Ovary (tissue), 9 donors: Measurements from ENCODE around the gene ZNF423. TPM values are rescaled to one million over a fixed set of nuclear protein-coding genes. Genes with fewer than 3 reads are reported as not detected.

Experiments used
- DNase-seq, 5 donors: peaks; one replicate each; pipeline ENCODE4 v3.0.0-alpha.2; 2019 to 2020
- H3K27ac ChIP-seq, 2 donors: fragments of 200-600 bp; one replicate each; pipeline versions ENCODE4 v1.5.1 to v1.8.0; 2019 to 2022
- H3K27me3 ChIP-seq: fragments of 200-600 bp; one replicate; pipeline ENCODE4 v1.8.0; 2022
- H3K36me3 ChIP-seq: fragments of 200-600 bp; sonication (generic); one replicate; pipeline ENCODE4 v1.5.1; 2019
- H3K4me1 ChIP-seq: one replicate; pipeline ENCODE4 v1.8.1; 2013; ENCODE audit warnings: mild to moderate bottlenecking, moderate library complexity; ENCODE audit not compliant: insufficient read depth
- H3K4me3 ChIP-seq: fragments of 200-600 bp; sonication (generic); one replicate; pipeline ENCODE4 v1.5.1; 2017
- H3K9me3 ChIP-seq, 2 donors: fragments of 200-600 bp in 1 of 2; sonication (generic) in 1 of 2; one replicate each; pipeline versions ENCODE4 v1.5.1 to v1.8.1; 2013 to 2019; ENCODE audit warnings: mild to moderate bottlenecking in 1 of 2, moderate library complexity in 1 of 2
- EP300 ChIP-seq: sonication (generic); formaldehyde crosslinking; IDR thresholded peaks from one replicate; pipeline ENCODE4 v1.6.1; 2017; ENCODE audit warnings: antibody characterized with exemption
- POLR2A ChIP-seq: fragments of 450-650 bp; IDR thresholded peaks from one replicate; pipeline ENCODE4 v1.6.1; 2017; ENCODE audit warnings: antibody characterized with exemption, mild to moderate bottlenecking, moderate library complexity
- WGBS, 3 donors: extraction: QIAGEN DNeasy Blood & Tissue Kit in 1 of 3; methylation state at CpG; one replicate each; pipeline versions ENCODE4 v1.1.5 to v1.1.7; 2013 to 2017; 5-methylcytosine and 5-hydroxymethylcytosine counted together
- intact Hi-C, 4 donors: fragments of 100-400 bp; cut with DNase I; formaldehyde crosslinking; loops; one replicate each; pipeline versions ENCODE4 v1.11.0 to v1.15.1; 2022 to 2023
- polyA plus RNA-seq, 2 donors: library from polyadenylated mRNA; stranded (reverse); fragments of 200-250 nt in 1 of 2; fragments of 350-450 nt in 1 of 2; fragmentation: Illumina TruSeq in 1 of 2; extraction: RNeasy Lipid Tissue Mini Kit (QIAGEN cat#74804) in 1 of 2; gene quantifications; one replicate each; pipeline ENCODE4 v1.2.3, GENCODE V29; 2013 to 2014
- total RNA-seq, 7 donors: library from RNA; depleted of rRNA in 2 of 7; stranded (reverse); fragments of >200 nt in 2 of 7; fragmentation: NEBNext Ultra II Directional in 3 of 7; extraction: Animal tissue kit (Norgen Biotek cat#: 25700) in 3 of 7; gene quantifications; one replicate each; pipeline versions ENCODE4 v1.1.0 to v1.2.4, GENCODE V29; 2016 to 2023
- TF ChIP-seq, protein P1 (sequence below), 3 donors: fragments of 450-650 bp in 2 of 3; fragments of 200-600 bp in 1 of 3; IDR thresholded peaks; one replicate each; pipeline versions ENCODE4 v1.5.1 to v1.8.0; 2016 to 2022; ENCODE audit warnings: antibody characterized with exemption in 3 of 3, mild to moderate bottlenecking in 1 of 3
- donor health status: DM: no; HTN: no; CAD: no; lungs with moderate emphysema.
- donor health status: DM: no; HTN: no; CAD: no.
- donor health status: Bipolar disorder and iron deficiency.
- donor health status: DM: yes; HTN: yes; CAD: no.
- donor health status: DM: no; HTN: no; CAD: no.
- donor health status: DM: yes; HTN: yes; CAD: no.

The ZNF423 gene
- total and polyA plus RNA-seq, 9 donors: 3.3 to 40.3 (median 12.4) TPM

GRCh38 chr16:49821614-49822282, 34.2 kb downstream of the ZNF423 start:
- H3K27me3 ChIP-seq: no peaks in the 10 kb centered on the region
- no peaks in the 10 kb centered on the region for H3K9me3 ChIP-seq
- peaks cover 1% of the 10 kb centered on the region for H3K4me1 ChIP-seq
- DNase-seq: no peak
- TF ChIP-seq EP300: no peak
- TF ChIP-seq POLR2A: no peak
- TF ChIP-seq, protein P1, sequence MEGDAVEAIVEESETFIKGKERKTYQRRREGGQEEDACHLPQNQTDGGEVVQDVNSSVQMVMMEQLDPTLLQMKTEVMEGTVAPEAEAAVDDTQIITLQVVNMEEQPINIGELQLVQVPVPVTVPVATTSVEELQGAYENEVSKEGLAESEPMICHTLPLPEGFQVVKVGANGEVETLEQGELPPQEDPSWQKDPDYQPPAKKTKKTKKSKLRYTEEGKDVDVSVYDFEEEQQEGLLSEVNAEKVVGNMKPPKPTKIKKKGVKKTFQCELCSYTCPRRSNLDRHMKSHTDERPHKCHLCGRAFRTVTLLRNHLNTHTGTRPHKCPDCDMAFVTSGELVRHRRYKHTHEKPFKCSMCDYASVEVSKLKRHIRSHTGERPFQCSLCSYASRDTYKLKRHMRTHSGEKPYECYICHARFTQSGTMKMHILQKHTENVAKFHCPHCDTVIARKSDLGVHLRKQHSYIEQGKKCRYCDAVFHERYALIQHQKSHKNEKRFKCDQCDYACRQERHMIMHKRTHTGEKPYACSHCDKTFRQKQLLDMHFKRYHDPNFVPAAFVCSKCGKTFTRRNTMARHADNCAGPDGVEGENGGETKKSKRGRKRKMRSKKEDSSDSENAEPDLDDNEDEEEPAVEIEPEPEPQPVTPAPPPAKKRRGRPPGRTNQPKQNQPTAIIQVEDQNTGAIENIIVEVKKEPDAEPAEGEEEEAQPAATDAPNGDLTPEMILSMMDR (IDR thresholded peaks at IDR 0.05): no peak
- no peak overlapping the region for H3K27ac ChIP-seq
- H3K36me3 ChIP-seq: no peaks in the 10 kb centered on the region
- WGBS, 3 donors: 76 to 87% (median 77%) methylated on average over 13 of the region's 13 CpGs
- H3K4me3 ChIP-seq: no peak overlapping the region
- intact Hi-C loops: no loop called here

- H3K4me3 ChIP-seq: no peak overlapping the region
- H3K9me3 ChIP-seq: no peaks in the 10 kb centered on the region
- intact Hi-C loops: no loop called here
- H3K27me3 ChIP-seq: no peaks in the 10 kb centered on the region
- no peak for DNase-seq
- TF ChIP-seq, protein P1 (IDR thresholded peaks at IDR 0.05): no peak
- no peak for TF ChIP-seq EP300
- TF ChIP-seq POLR2A: no peak
- WGBS, 3 donors: 87 to 94% (median 93%) methylated on average over 9 of the region's 9 CpGs
- H3K4me1 ChIP-seq: peaks cover 1% of the 10 kb centered on the region
- no peaks in the 10 kb centered on the region for H3K36me3 ChIP-seq
- H3K27ac ChIP-seq: no peak overlapping the region
Measured at GRCh38 chr16:49821156-49821555, 34.8 kb downstream of the ZNF423 start.

DNA sequence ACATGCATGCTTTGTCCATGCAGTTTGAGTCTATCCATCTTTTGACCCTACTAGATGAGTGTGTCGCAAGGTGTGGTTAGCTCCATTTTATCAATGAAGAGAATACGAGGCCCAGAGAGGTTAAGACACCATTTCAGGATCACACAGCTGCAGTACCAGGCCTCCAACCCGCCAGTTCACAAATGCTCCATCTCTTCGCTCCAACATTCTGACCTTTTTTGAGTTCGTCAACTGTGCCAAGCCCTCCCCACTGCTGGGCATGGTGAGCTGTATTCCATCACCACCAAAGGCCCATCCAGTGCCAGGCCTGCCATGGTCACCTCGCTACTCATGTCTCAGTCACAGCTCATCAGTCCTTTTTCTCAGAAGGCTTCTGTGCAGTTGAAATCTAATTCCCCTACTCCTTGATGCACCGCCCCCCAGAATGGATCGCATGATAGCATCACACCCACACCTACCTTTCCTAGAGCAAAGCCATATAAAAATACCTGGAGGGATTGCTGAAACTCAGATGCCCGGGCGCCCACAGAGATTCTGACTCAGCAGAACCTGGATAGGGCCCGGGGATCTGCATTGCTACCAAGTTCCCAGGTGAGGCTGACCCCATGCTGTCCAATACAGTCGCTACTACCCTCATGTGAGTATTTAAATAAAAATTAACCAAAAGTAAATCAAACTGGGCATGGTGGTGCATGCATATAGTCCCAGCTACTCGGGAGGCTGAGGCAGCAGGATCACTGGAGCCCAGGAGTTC, 38.0 kb downstream of the ZNF423 start:
- WGBS, 3 donors: 96% methylated on average over 13 of the region's 13 CpGs
- TF ChIP-seq POLR2A (no peak), EP300 (no peak)
- TF ChIP-seq, protein P1 (IDR thresholded peaks at IDR 0.05): no peak
- no peaks in the 10 kb centered on the region for H3K9me3 ChIP-seq

GRCh38 chr16:49816875-49817274, 39.0 kb downstream of the ZNF423 start:
- no peaks in the 10 kb centered on the region for H3K27me3 ChIP-seq
- DNase-seq: no peak
- no peaks in the 10 kb centered on the region for H3K9me3 ChIP-seq
- 47 to 61% (median 50%) methylated on average over 8 of the region's 8 CpGs for WGBS, 3 donors
- H3K36me3 ChIP-seq: no peaks in the 10 kb centered on the region
- TF ChIP-seq POLR2A: no peak
- no peak for TF ChIP-seq EP300
- TF ChIP-seq, protein P1 (IDR thresholded peaks at IDR 0.05): no peak
- intact Hi-C loops: no loop called here
- no peak overlapping the region for H3K4me3 ChIP-seq
- H3K27ac ChIP-seq: no peak overlapping the region
- peaks cover 2% of the 10 kb centered on the region for H3K4me1 ChIP-seq

More for the DNA sequence above, 38.0 kb downstream of the ZNF423 start:
- no peak overlapping the region for H3K27ac ChIP-seq
- H3K36me3 ChIP-seq: no peaks in the 10 kb centered on the region
- intact Hi-C loops: no loop called here
- DNase-seq: no peak
- H3K4me1 ChIP-seq: peaks cover 2% of the 10 kb centered on the region
- H3K4me3 ChIP-seq: no peak overlapping the region
- no peaks in the 10 kb centered on the region for H3K27me3 ChIP-seq
